HepG2 (cell line): ENCODE measurements around the gene TNP2. TPM values are rescaled to one million over a fixed set of nuclear protein-coding genes. Genes with fewer than 3 reads are reported as not detected.
A peak's percentile ranks its signal among the peaks of the same experiment; 100 is the strongest.

Experiments
- AHDC1 ChIP-seq: sonication (generic); formaldehyde crosslinking; IDR thresholded peaks from 2 replicates; pipeline ENCODE4 v1.5.1; 2020; ENCODE audit warnings: mild to moderate bottlenecking, missing genetic modification reagents, borderline replicate concordance
- BORCS8-MEF2B ChIP-seq: sonication (generic); formaldehyde crosslinking; IDR thresholded peaks from 2 replicates; pipeline ENCODE4 v1.8.0; 2022; ENCODE audit warnings: mild to moderate bottlenecking, missing genetic modification reagents
- ELF4 ChIP-seq: sonication (generic); formaldehyde crosslinking; IDR thresholded peaks from 2 replicates; pipeline ENCODE4 v1.5.0; 2020; ENCODE audit warnings: missing genetic modification reagents, mild to moderate bottlenecking, moderate library complexity, borderline replicate concordance
- MATR3 ChIP-seq: sonication (generic); formaldehyde crosslinking; IDR thresholded peaks from 2 replicates; pipeline ENCODE4 v1.4.0; 2020; ENCODE audit warnings: missing genetic modification reagents
- PATZ1 ChIP-seq: sonication (generic); formaldehyde crosslinking; IDR thresholded peaks from 2 replicates; pipeline ENCODE4 v1.4.0; 2020; ENCODE audit warnings: missing genetic modification reagents
- PCBP2 ChIP-seq: fragments of 200-400 bp; formaldehyde crosslinking; optimal IDR thresholded peaks from 2 replicates; pipeline ENCODE3; 2018; ENCODE audit warnings: low read length, low read depth; ENCODE audit not compliant: poor library complexity, severe bottlenecking
- SUZ12 ChIP-seq: fragments of 150-350 bp; IDR thresholded peaks from 2 replicates; pipeline ENCODE4 v1.6.1; 2014; ENCODE audit warnings: low read depth, low read length
- ZBTB44 ChIP-seq: sonication (generic); formaldehyde crosslinking; IDR thresholded peaks from 2 replicates; pipeline ENCODE4 v1.4.0; 2020; ENCODE audit warnings: missing genetic modification reagents
- ZBTB7B ChIP-seq: sonication (generic); formaldehyde crosslinking; IDR thresholded peaks from 2 replicates; pipeline ENCODE4 v1.4.0; 2020; ENCODE audit warnings: missing genetic modification reagents
- ZNF550 ChIP-seq: sonication (generic); formaldehyde crosslinking; IDR thresholded peaks from 2 replicates; pipeline ENCODE4 v1.4.0; 2020; ENCODE audit warnings: mild to moderate bottlenecking, missing genetic modification reagents, borderline replicate concordance
- ZNF784 ChIP-seq: sonication (generic); formaldehyde crosslinking; IDR thresholded peaks from 2 replicates; pipeline ENCODE4 v1.5.1; 2020; ENCODE audit warnings: missing genetic modification reagents, mild to moderate bottlenecking, borderline replicate concordance
- ZUFSP ChIP-seq: sonication (generic); formaldehyde crosslinking; IDR thresholded peaks from 2 replicates; pipeline ENCODE4 v1.9.0; 2021; ENCODE audit warnings: missing genetic modification reagents, mild to moderate bottlenecking, borderline replicate concordance
- polyA plus RNA-seq, 8 experiments: library from polyadenylated mRNA; depleted of rRNA in 3 of 8; stranded (reverse) in 7 of 8; unstranded in 1 of 8; fragments of >200 nt; fragmentation: Illumina TruSeq in 4 of 8; extraction: Trizol in 4 of 8; gene quantifications; 2 replicates each; pipeline versions ENCODE4 v1.2.1 to v1.2.3, GENCODE V29; 2011 to 2016; ENCODE audit warnings: low read depth in 4 of 8, missing spikeins in 1 of 8, mixed read lengths in 1 of 8; ENCODE audit not compliant: insufficient read depth in 1 of 8
- total RNA-seq, 5 experiments: library from RNA; depleted of rRNA; stranded (reverse); fragments of >200 nt; fragmentation: Illumina TruSeq; extraction: Trizol; gene quantifications; 2 replicates each; pipeline ENCODE4 v1.2.3, GENCODE V29; 2016; ENCODE audit warnings: low read depth in 1 of 5

The TNP2 gene
- total and polyA plus RNA-seq, 2 of the 13 experiments (the other 11 are each of a cell fraction or from before 2014, with no cell fraction given), result not detected

GRCh38 chr16:11283820-11284248 lies 14.7 kb upstream of the TNP2 start (continued):
- no peak for TF ChIP-seq AHDC1 (CRISPR knock-in tag)
- TF ChIP-seq ELF4 (CRISPR knock-in tag), result no peak
- TF ChIP-seq PATZ1 (CRISPR knock-in tag), result peak; percentile 33; the same call in 1 of the 2 replicates
- no peak for TF ChIP-seq BORCS8-MEF2B (CRISPR knock-in tag)
- no peak for TF ChIP-seq ZNF784 (CRISPR knock-in tag)
- TF ChIP-seq ZBTB7B (CRISPR knock-in tag), result peak; percentile 62
- no peak for TF ChIP-seq ZUFSP (CRISPR knock-in tag)
- TF ChIP-seq SUZ12, result no peak
- no peak for TF ChIP-seq MATR3
- TF ChIP-seq ZNF550 (CRISPR knock-in tag), result no peak
- no peak for TF ChIP-seq ZBTB44 (CRISPR knock-in tag)
- TF ChIP-seq PCBP2, result no peak
